Mucosa of descending colon (tissue), 3 donors: ENCODE measurements around the gene ETV2. TPM values are rescaled to one million over a fixed set of nuclear protein-coding genes. Genes with fewer than 3 reads are reported as not detected.
A peak's percentile ranks its signal among the peaks of the same experiment; 100 is the strongest.

Experiments
- ATAC-seq: fragments of 200-7000 bp; cut with Tn5 transposase; one replicate; pipeline ENCODE4 v1.9.1; 2020; ENCODE audit warnings: mild to moderate bottlenecking, moderate library complexity
- DNase-seq, 3 donors: peaks; one replicate each; pipeline ENCODE4 v3.0.0-alpha.2; 2020
- H3K36me3 ChIP-seq: fragments of 200-600 bp; one replicate; pipeline ENCODE4 v1.8.0; 2021; ENCODE audit warnings: low read depth, mild to moderate bottlenecking
- H3K4me1 ChIP-seq: fragments of 200-600 bp; one replicate; pipeline ENCODE4 v1.8.0; 2021; ENCODE audit warnings: low read depth, mild to moderate bottlenecking
- H3K4me3 ChIP-seq: fragments of 200-600 bp; one replicate; pipeline ENCODE4 v1.8.0; 2021; ENCODE audit warnings: mild to moderate bottlenecking
- H3K9me3 ChIP-seq: fragments of 200-600 bp; one replicate; pipeline ENCODE4 v1.8.0; 2021; ENCODE audit warnings: mild to moderate bottlenecking
- intact Hi-C, 2 donors: fragments of 100-400 bp; cut with DNase I in 1 of 2; cut with micrococcal nuclease in 1 of 2; formaldehyde crosslinking; loops; one replicate each; pipeline versions ENCODE4 v1.11.0 to v1.11.1; 2022; cut with DNase I, micrococcal nuclease
- total RNA-seq, 3 donors: library from RNA; stranded (reverse); fragmentation: NEBNext Ultra II Directional in 2 of 3; extraction: Animal tissue kit (Norgen Biotek cat#: 25700) in 2 of 3; gene quantifications; one replicate each; pipeline versions ENCODE4 v1.2.1 to v1.2.4, GENCODE V29; 2021 to 2023
- TF ChIP-seq, protein P1 (sequence below): fragments of 200-600 bp; IDR thresholded peaks from one replicate; pipeline ENCODE4 v1.8.0; 2022; ENCODE audit warnings: antibody characterized with exemption, mild to moderate bottlenecking
- donor health status: DM: no; HTN: no; CAD: no; lungs with moderate emphysema.
- donor health status: DM: no; HTN: no; CAD: no.
- donor health status: DM: no; HTN: yes; CAD: no.

The ETV2 gene
- total RNA-seq, 3 donors from 2014 or later: 0.76 to 2.0 (median 1.1) TPM

DNA sequence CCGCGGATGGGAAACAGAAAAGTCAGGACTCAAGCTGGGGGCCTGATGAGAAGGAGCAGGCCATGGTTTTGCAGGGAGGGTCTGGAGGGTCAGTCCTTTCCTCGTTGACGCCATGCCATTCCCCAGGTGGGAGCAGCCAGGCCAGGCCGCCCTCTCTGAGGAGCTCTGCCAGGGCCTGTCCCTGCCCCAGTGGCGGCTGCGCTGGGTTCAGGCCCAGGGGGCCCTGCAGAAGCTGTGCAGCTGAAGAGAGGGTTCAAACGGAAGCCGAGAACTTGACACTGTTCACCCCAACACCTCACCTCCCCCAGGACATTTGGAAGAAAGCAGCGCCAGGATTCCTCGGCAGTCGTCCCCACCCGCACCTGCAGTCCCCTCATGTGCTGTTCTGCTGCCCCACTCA is 18.8 kb upstream of the ETV2 start:
- H3K4me3 ChIP-seq: no peak overlapping the region
- TF ChIP-seq, protein P1, sequence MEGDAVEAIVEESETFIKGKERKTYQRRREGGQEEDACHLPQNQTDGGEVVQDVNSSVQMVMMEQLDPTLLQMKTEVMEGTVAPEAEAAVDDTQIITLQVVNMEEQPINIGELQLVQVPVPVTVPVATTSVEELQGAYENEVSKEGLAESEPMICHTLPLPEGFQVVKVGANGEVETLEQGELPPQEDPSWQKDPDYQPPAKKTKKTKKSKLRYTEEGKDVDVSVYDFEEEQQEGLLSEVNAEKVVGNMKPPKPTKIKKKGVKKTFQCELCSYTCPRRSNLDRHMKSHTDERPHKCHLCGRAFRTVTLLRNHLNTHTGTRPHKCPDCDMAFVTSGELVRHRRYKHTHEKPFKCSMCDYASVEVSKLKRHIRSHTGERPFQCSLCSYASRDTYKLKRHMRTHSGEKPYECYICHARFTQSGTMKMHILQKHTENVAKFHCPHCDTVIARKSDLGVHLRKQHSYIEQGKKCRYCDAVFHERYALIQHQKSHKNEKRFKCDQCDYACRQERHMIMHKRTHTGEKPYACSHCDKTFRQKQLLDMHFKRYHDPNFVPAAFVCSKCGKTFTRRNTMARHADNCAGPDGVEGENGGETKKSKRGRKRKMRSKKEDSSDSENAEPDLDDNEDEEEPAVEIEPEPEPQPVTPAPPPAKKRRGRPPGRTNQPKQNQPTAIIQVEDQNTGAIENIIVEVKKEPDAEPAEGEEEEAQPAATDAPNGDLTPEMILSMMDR: no peak
- H3K9me3 ChIP-seq: no peaks in the 10 kb centered on the region
- intact Hi-C loops: no loop called here
- DNase-seq: no peak
- H3K4me1 ChIP-seq: no peaks in the 10 kb centered on the region
- no peak for ATAC-seq
- no peaks in the 10 kb centered on the region for H3K36me3 ChIP-seq

DNA sequence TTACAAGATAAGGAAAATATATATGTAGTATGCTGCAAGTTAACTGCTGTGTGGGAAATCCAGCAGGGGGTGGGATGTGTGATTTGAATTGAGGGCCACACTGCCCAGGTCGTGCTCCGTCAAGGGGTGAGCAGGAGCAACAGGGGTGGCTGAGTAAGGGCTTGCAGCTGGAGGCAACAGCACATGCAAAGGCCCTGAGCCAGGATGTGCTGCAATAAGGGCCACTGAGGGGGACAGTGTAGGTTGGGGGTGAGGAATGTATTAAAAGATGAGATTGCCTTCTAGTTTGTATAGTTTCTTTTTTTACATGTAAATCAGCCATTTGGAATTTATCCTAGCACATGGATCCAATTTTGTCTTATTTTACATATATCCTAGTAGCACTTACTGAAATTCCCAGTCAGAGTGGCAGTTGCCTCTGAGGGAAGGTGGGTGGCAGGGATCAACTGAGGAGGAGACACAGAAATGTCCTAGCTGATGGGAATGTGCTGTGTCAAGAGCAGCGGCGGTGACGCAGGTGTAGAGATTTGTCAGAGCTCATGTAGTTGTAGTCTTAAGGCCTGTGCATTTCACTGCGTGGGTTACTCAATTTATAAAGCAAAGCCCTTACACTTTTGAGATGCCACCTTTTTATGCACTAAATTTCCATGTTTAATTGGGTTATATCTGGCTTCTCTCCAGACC is 18.1 kb upstream of the ETV2 start:
- no peaks in the 10 kb centered on the region for H3K4me1 ChIP-seq
- no peaks in the 10 kb centered on the region for H3K36me3 ChIP-seq
- intact Hi-C loops: no loop called here
- TF ChIP-seq, protein P1: no peak
- H3K4me3 ChIP-seq: no peak overlapping the region
- no peaks in the 10 kb centered on the region for H3K9me3 ChIP-seq
- no peak for DNase-seq
- ATAC-seq: no peak

DNA sequence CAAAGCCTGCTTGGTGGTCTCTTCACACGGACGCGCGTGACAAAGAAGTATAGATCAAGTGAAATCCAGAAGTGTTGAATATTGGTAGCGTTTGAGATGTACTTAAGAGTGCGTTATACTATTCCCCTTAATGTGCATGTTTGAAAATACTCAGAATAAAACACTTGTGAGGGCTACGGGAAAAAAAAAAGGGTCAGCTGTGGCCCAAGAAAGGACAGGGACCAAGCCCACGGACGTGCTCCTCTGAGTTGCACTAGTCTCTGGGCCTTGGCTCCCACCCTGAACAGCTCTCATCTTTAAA is 13.3 kb upstream of the ETV2 start:
- Histone ChIP-seq H3K9me3 (no peaks in the 10 kb centered on the region), H3K4me3 (peak overlapping the region; percentile 94), H3K4me1 (peaks cover 9% of the 10 kb centered on the region), H3K36me3 (peaks cover 4% of the 10 kb centered on the region)
- TF ChIP-seq, protein P1: no peak
- ATAC-seq (no peak), DNase-seq (no peak)
- intact Hi-C loops: no loop called here

DNA sequence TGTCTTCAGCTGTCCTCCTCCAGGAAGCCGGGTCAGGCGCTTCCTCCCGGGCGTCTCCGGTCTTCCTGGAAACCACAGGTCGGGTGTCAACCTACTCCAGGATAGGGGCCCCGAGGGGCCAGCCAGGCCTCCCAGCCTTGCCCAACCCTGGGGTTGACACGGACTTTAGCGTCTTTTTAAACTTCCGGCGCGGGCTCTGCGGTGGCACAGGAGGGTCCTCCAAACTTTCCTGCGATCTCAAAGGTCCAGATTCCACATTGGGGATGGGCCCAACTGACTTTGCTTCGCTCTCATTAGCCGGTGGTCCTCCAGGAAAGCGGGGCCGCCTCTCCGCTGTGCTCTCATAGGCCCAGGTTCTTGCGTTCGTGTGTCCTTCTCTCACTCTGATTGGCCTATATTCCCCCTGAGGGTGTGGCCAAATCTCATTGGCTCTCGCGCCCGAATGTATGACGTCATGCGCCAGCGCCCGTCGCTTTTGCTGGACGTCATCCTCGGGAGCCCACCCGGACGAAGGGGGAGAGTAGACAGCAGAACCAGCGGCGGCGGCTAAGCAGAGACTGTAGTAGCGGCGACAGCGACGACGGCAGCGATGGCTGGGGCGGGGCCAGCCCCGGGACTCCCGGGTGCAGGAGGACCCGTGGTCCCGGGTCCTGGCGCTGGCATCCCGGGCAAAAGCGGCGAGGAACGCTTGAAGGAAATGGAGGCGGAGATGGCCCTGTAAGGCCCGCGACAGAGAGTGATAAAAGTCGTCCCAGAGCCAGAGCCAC is 12.8 kb upstream of the ETV2 start, which contains the start of gene RBM42:
TSS of gene RBM42 (plus strand) at position 472 of the 767 bp plus-strand sequence. CDS start at position 590, 118 bp downstream.
- TF ChIP-seq, protein P1: no peak
- ATAC-seq (peak; percentile 100), DNase-seq (peak; percentile 97)
- no peaks in the 10 kb centered on the region for H3K9me3 ChIP-seq
- peaks cover 9% of the 10 kb centered on the region for H3K4me1 ChIP-seq
- intact Hi-C loops: no loop called here
- peak within 1 kb of the TSS; percentile 94 for H3K4me3 ChIP-seq
- H3K36me3 ChIP-seq: peaks cover 4% of the 10 kb centered on the region

DNA sequence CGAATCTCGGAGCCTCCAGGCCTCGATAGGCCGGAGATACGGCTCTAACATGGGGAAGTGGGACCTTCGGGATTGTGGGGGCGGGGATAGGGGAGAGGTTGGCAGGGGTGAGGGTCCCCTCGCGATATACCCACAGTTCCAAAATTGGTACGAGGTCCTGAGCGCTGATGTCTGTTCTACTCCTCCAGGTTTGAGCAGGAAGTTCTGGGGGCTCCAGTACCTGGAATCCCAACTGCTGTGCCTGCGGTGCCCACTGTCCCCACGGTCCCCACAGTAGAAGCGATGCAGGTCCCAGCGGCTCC is 12.3 kb upstream of the ETV2 start:
- DNase-seq (no peak), ATAC-seq (no peak)
- TF ChIP-seq, protein P1: no peak
- intact Hi-C loops: no loop called here
- Histone ChIP-seq H3K4me1 (peaks cover 9% of the 10 kb centered on the region), H3K36me3 (peaks cover 6% of the 10 kb centered on the region), H3K9me3 (no peaks in the 10 kb centered on the region), H3K4me3 (peak overlapping the region; percentile 94)
